DOHH2 (cell line): ENCODE results near the gene ZNF236.

Experiments used
- CTCF ChIP-seq: fragments of 200-600 bp; sonication (generic); IDR thresholded peaks from one replicate; pipeline ENCODE4 v1.5.1; 2014; ENCODE audit warnings: antibody characterized with exemption, mild to moderate bottlenecking, low read depth, low read length; ENCODE audit not compliant: poor library complexity, severe bottlenecking
- EZH2phosphoT487 ChIP-seq: fragments of 200-600 bp; sonication (generic); IDR thresholded peaks from 2 replicates; pipeline ENCODE4 v1.6.1; 2017; ENCODE audit warnings: borderline replicate concordance, mild to moderate bottlenecking, antibody characterized with exemption, low read length, moderate library complexity, mixed read lengths

- TF ChIP-seq CTCF = no peak
- TF ChIP-seq EZH2phosphoT487 = no peak
These were observed 2.4 kb downstream of the ZNF236 start for GRCh38 chr18:76824754-76825153.
